GM12892 (cell line): Measurements from ENCODE around the gene TEC.

Source experiments
- POLR2A ChIP-seq: IDR thresholded peaks from 2 replicates; pipeline ENCODE4 v1.6.1; 2011; ENCODE audit warnings: low read depth, low read length, control low read depth
- POLR2AphosphoS5 ChIP-seq: IDR thresholded peaks from 2 replicates; pipeline ENCODE4 v1.6.1; 2011; ENCODE audit warnings: low read depth, low read length, control low read depth

- no peak for TF ChIP-seq POLR2A
- no peak for TF ChIP-seq POLR2AphosphoS5
These were observed 7.2 kb downstream of the TEC start for GRCh38 chr4:48262484-48262883.
